Esophagus muscularis mucosa (tissue), 4 donors: ENCODE results near the gene PHGDH. TPM values are rescaled to one million over a fixed set of nuclear protein-coding genes. Genes with fewer than 3 reads are reported as not detected.
"Not testable (repeated sequence)": the region's sequence is repeated elsewhere in the genome, so short reads cannot be mapped to it uniquely, and the experiment has no call there.

Source experiments
- DNase-seq: peaks from one replicate; pipeline ENCODE4 v3.0.0-alpha.2; 2017; ENCODE audit errors: extremely low spot score
- H3K27ac ChIP-seq, 4 donors: fragments of 200-600 bp; sonication (generic); replicated peaks in 1 of 4; 1 replicate in 3 of 4; 2 replicates in 1 of 4; pipeline ENCODE4 v1.5.1; 2016 to 2019; ENCODE audit warnings: mild to moderate bottlenecking in 1 of 4
- H3K27me3 ChIP-seq, 4 donors: fragments of 200-600 bp; sonication (generic); one replicate each; pipeline versions ENCODE4 v1.5.1 to v1.6.0; 2016 to 2019
- H3K36me3 ChIP-seq, 4 donors: fragments of 200-600 bp; sonication (generic); one replicate each; pipeline ENCODE4 v1.5.1; 2016 to 2019
- H3K4me1 ChIP-seq, 4 donors: fragments of 200-600 bp; sonication (generic); one replicate each; pipeline ENCODE4 v1.5.1; 2016 to 2019
- H3K4me3 ChIP-seq, 4 donors: fragments of 200-600 bp; sonication (generic); 1 replicate in 2 of 4; 2 replicates in 2 of 4; pipeline ENCODE4 v1.5.1; 2016 to 2019; ENCODE audit warnings: mild to moderate bottlenecking in 4 of 4, moderate library complexity in 1 of 4
- H3K9me3 ChIP-seq, 4 donors: fragments of 200-600 bp; sonication (generic); 1 replicate in 3 of 4; 2 replicates in 1 of 4; pipeline ENCODE4 v1.5.1; 2016 to 2019
- EP300 ChIP-seq: sonication (generic); formaldehyde crosslinking; IDR thresholded peaks from one replicate; pipeline ENCODE4 v1.6.1; 2017; ENCODE audit warnings: antibody characterized with exemption
- POLR2A ChIP-seq: fragments of 450-650 bp; IDR thresholded peaks from one replicate; pipeline ENCODE4 v1.6.1; 2017; ENCODE audit warnings: antibody characterized with exemption, moderate library complexity, mild to moderate bottlenecking, low read depth
- POLR2AphosphoS5 ChIP-seq, 2 donors: sonication (generic); formaldehyde crosslinking; IDR thresholded peaks; one replicate each; pipeline ENCODE4 v1.6.1; 2017; ENCODE audit warnings: antibody characterized with exemption in 2 of 2
- WGBS: methylation state at CpG from one replicate; pipeline ENCODE4 v1.1.5; 2018; 5-methylcytosine and 5-hydroxymethylcytosine counted together
- intact Hi-C: fragments of 100-400 bp; cut with DNase I; formaldehyde crosslinking; loops from one replicate; pipeline ENCODE4 v1.15.1; 2023
- total RNA-seq, 4 donors: library from RNA; depleted of rRNA; stranded (reverse); fragments of >200 nt; gene quantifications; one replicate each; pipeline versions ENCODE4 v1.1.0 to v1.2.1, GENCODE V29; 2016
- TF ChIP-seq, protein P1 (sequence below), 3 experiments: fragments of 200-600 bp in 2 of 3; fragments of 450-650 bp in 1 of 3; sonication (generic) in 2 of 3; IDR thresholded peaks; one replicate each; pipeline ENCODE4 v1.5.1; 2017 to 2019; ENCODE audit warnings: antibody characterized with exemption in 3 of 3, mild to moderate bottlenecking in 2 of 3, moderate library complexity in 1 of 3

PHGDH gene
- total RNA-seq, 4 donors from 2014 or later: 20.3 to 42.7 (median 21.9) TPM

- TF ChIP-seq POLR2AphosphoS5 (IDR thresholded peaks at IDR 0.05) (no peak), POLR2A (no peak), EP300 (no peak)
- TF ChIP-seq, protein P1, sequence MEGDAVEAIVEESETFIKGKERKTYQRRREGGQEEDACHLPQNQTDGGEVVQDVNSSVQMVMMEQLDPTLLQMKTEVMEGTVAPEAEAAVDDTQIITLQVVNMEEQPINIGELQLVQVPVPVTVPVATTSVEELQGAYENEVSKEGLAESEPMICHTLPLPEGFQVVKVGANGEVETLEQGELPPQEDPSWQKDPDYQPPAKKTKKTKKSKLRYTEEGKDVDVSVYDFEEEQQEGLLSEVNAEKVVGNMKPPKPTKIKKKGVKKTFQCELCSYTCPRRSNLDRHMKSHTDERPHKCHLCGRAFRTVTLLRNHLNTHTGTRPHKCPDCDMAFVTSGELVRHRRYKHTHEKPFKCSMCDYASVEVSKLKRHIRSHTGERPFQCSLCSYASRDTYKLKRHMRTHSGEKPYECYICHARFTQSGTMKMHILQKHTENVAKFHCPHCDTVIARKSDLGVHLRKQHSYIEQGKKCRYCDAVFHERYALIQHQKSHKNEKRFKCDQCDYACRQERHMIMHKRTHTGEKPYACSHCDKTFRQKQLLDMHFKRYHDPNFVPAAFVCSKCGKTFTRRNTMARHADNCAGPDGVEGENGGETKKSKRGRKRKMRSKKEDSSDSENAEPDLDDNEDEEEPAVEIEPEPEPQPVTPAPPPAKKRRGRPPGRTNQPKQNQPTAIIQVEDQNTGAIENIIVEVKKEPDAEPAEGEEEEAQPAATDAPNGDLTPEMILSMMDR (IDR thresholded peaks at IDR 0.05): no peak
- Histone ChIP-seq H3K36me3 (no peaks in the 10 kb centered on the region), H3K27me3 (no peaks in the 10 kb centered on the region), H3K27ac (no peak overlapping the region), H3K4me3 (no peak overlapping the region), H3K4me1 (no peaks in the 10 kb centered on the region), H3K9me3 (no peaks in the 10 kb centered on the region)
- intact Hi-C loops: no loop called here
- no peak for DNase-seq
Measured at GRCh38 chr1:119689511-119689910, 22.2 kb upstream of the PHGDH start.

- H3K27me3 ChIP-seq, H3K27ac ChIP-seq, intact Hi-C loops, H3K36me3 ChIP-seq, H3K4me1 ChIP-seq, H3K4me3 ChIP-seq, H3K9me3 ChIP-seq, DNase-seq: not testable (repeated sequence)
- WGBS: 82% methylated on average over 4 of the region's 4 CpGs
Measured at GRCh38 chr1:119696863-119697262, 14.9 kb upstream of the PHGDH start.

DNA sequence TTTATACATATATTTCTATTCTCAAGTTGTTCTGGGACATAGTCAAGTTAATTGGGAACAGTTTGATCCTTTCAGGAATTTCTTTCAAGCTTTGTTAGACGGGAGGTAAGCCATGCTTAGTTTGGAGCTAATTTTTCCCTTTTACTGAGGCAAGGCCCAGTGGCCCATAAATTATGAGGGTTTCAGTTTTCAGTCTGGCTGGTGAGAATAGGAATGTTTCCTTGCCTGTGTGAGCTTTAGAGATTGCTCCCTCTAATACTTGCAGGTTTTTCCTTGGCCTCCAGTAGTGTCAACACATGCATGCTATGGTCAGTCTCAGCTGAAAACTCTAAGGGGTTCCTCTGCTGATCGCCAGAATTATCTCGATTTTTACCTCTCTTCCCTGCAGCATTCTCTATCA is 14.1 kb upstream of the PHGDH start:
- no peak overlapping the region for H3K4me3 ChIP-seq
- no peak overlapping the region for H3K27ac ChIP-seq
- 73% methylated on average over 3 of the region's 3 CpGs for WGBS
- DNase-seq: no peak
- no peaks in the 10 kb centered on the region for H3K4me1 ChIP-seq
- H3K9me3 ChIP-seq: peaks cover 0 to 11% (median 3%) of the 10 kb centered on the region in 4 donors
- H3K36me3 ChIP-seq: no peaks in the 10 kb centered on the region
- intact Hi-C loops: no loop called here
- TF ChIP-seq EP300: no peak
- no peak for TF ChIP-seq POLR2AphosphoS5 (IDR thresholded peaks at IDR 0.05)
- peaks cover 0 to 3% (median 0%) of the 10 kb centered on the region in 4 donors for H3K27me3 ChIP-seq

DNA sequence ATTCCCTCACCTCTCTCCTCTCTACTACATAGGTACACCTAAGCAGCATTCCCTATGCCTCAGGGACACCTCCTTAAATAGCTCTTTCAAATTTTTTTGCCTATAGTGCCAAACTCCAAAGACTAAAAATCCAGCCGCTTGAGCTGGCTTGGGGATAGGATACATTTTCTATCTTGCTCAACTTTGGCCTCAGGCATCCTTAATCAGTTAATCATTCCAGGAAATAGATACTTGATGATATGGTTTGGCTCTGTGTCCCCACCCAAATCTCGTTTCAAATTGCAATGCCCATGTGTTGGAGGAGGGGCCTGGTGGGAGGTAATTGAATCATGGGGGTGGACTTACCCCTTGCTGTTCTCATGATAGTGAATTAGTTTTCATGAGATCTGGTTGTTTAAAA is 11.4 kb upstream of the PHGDH start:
- intact Hi-C loops: no loop called here
- no peak for DNase-seq
- WGBS: 85% methylated on average over 2 of the region's 2 CpGs

GRCh38 chr1:119701659-119702058 is 10.1 kb upstream of the PHGDH start:
- TF ChIP-seq POLR2A (no peak), POLR2AphosphoS5 (IDR thresholded peaks at IDR 0.05) (no peak), EP300 (no peak)
- TF ChIP-seq, protein P1 (IDR thresholded peaks at IDR 0.05): no peak
- Histone ChIP-seq H3K9me3 (peaks cover 0 to 11% (median 3%) of the 10 kb centered on the region in 4 donors), H3K4me3 (no peak overlapping the region), H3K27ac (no peak overlapping the region), H3K4me1 (no peaks in the 10 kb centered on the region), H3K27me3 (peaks cover 0 to 3% (median 0%) of the 10 kb centered on the region in 4 donors), H3K36me3 (no peaks in the 10 kb centered on the region)
- intact Hi-C loops: no loop called here
- DNase-seq: no peak

More for the DNA sequence above, 11.4 kb upstream of the PHGDH start:
- Histone ChIP-seq H3K9me3 (peaks cover 0 to 11% (median 3%) of the 10 kb centered on the region in 4 donors), H3K27me3 (peaks cover 0 to 3% (median 0%) of the 10 kb centered on the region in 4 donors), H3K4me1 (no peaks in the 10 kb centered on the region), H3K36me3 (no peaks in the 10 kb centered on the region), H3K4me3 (no peak overlapping the region), H3K27ac (no peak overlapping the region)
- TF ChIP-seq POLR2AphosphoS5 (IDR thresholded peaks at IDR 0.05) (no peak), POLR2A (no peak), EP300 (no peak)
- TF ChIP-seq, protein P1 (IDR thresholded peaks at IDR 0.05): no peak

GRCh38 chr1:119702384-119702783 is 9.3 kb upstream of the PHGDH start:
- no peak overlapping the region for H3K27ac ChIP-seq
- H3K36me3 ChIP-seq: no peaks in the 10 kb centered on the region
- TF ChIP-seq EP300 (no peak), POLR2AphosphoS5 (IDR thresholded peaks at IDR 0.05) (no peak), POLR2A (no peak)
- TF ChIP-seq, protein P1 (IDR thresholded peaks at IDR 0.05): no peak
- no peaks in the 10 kb centered on the region for H3K4me1 ChIP-seq
- DNase-seq: no peak
- intact Hi-C loops: no loop called here
- H3K4me3 ChIP-seq: no peak overlapping the region
- peaks cover 0 to 3% (median 0%) of the 10 kb centered on the region in 4 donors for H3K27me3 ChIP-seq
- WGBS: 65% methylated on average over 2 of the region's 2 CpGs
- peaks cover 0 to 11% (median 3%) of the 10 kb centered on the region in 4 donors for H3K9me3 ChIP-seq
